ENCODE results near the gene LVRN.

- no peak for TF ChIP-seq CTCF (IDR thresholded peaks at IDR 0.05)
- TF ChIP-seq POLR2A (IDR thresholded peaks at IDR 0.05), result no peak
Observed at GRCh38 chr5:115992848-115993350, 30.6 kb downstream of the LVRN start.

Measured in testis (tissue), 2 donors.